GM12878 (cell line): Measurements from ENCODE around the gene SPATA46. TPM values are rescaled to one million over a fixed set of nuclear protein-coding genes. Genes with fewer than 3 reads are reported as not detected.

ENCODE experiments used
- ATAC-seq: fragments of 200-7000 bp; cut with Tn5 transposase; 3 replicates; pipeline ENCODE4 v1.9.1; 2020; ENCODE audit warnings: mild to moderate bottlenecking, moderate library complexity
- BruUV-seq: library from RNA; stranded (reverse); fragments of 400-500 nt; replicated peaks from 2 replicates; lab custom pipeline; 2021; lab: Mats Ljungman, UMichigan
- CTCF ChIA-PET: fragments of 300-600 bp; sonication (Branson Sonifier 250); formaldehyde crosslinking; extraction: SDS; loops from one replicate; lab custom pipeline; 2021; ENCODE audit warnings: inconsistent platforms; lab: Yijun Ruan, JAX
- POLR2A ChIA-PET: fragments of 350-600 bp; formaldehyde crosslinking; extraction: SDS; loops from one replicate; lab custom pipeline; 2021; ENCODE audit warnings: inconsistent platforms; lab: Charles Lee
- RAD21 ChIA-PET: fragments of 300-600 bp; sonication (Branson Sonifier 250); formaldehyde crosslinking; loops from one replicate; lab custom pipeline; 2023; ENCODE audit warnings: antibody characterized with exemption; ENCODE audit not compliant: unreplicated experiment; lab: Charles Lee
- SMC1A ChIA-PET: fragments of 300-600 bp; sonication (Branson Sonifier 250); formaldehyde crosslinking; loops from one replicate; lab custom pipeline; 2023; ENCODE audit not compliant: unreplicated experiment, uncharacterized antibody; lab: Charles Lee
- DNase-seq: peaks from one replicate; pipeline ENCODE4 v3.0.0-alpha.2; 2011; ENCODE audit warnings: low read depth, low spot score
- FAIRE-seq: peaks from 3 replicates; lab custom pipeline; 2011; peaks lifted over from hg19 to GRCh38; lab: Jason Lieb, UNC
- H2AFZ ChIP-seq: 2 replicates; pipeline ENCODE4 v1.6.0; 2011; ENCODE audit warnings: low read depth, low read length, control low read depth; ENCODE audit not compliant: control insufficient read depth
- H3K27ac ChIP-seq: 2 replicates; pipeline ENCODE4 v1.5.1; 2011; ENCODE audit warnings: control low read depth; ENCODE audit not compliant: control insufficient read depth, insufficient read depth
- H3K27me3 ChIP-seq, 2 experiments: replicated peaks in 1 of 2; 2 replicates each; pipeline versions ENCODE4 v1.6.0 to v1.6.1; 2011; ENCODE audit warnings: low read length in 1 of 2; ENCODE audit not compliant: control insufficient read depth in 2 of 2, insufficient read depth in 2 of 2
- H3K36me3 ChIP-seq, 2 experiments: 2 replicates each; pipeline ENCODE4 v1.5.1; 2011; ENCODE audit warnings: low read length in 1 of 2; ENCODE audit not compliant: control insufficient read depth in 2 of 2, insufficient read depth in 2 of 2
- H3K4me1 ChIP-seq: 2 replicates; pipeline ENCODE4 v1.6.1; 2011; ENCODE audit warnings: mild to moderate bottlenecking, low read length, moderate library complexity, mixed read lengths; ENCODE audit not compliant: control insufficient read depth, insufficient read depth
- H3K4me2 ChIP-seq: 2 replicates; pipeline ENCODE4 v1.6.0; 2011; ENCODE audit warnings: control low read depth; ENCODE audit not compliant: control insufficient read depth, insufficient read depth
- H3K4me3 ChIP-seq: fragments of 200-600 bp; sonication (generic); 2 replicates; pipeline ENCODE4 v1.5.1; 2016
- H3K79me2 ChIP-seq: 2 replicates; pipeline ENCODE4 v1.6.0; 2011; ENCODE audit warnings: low read length; ENCODE audit not compliant: control insufficient read depth, insufficient read depth
- H3K9ac ChIP-seq: 2 replicates; pipeline ENCODE4 v1.8.0; 2011; ENCODE audit warnings: low read length, control low read depth, mixed read lengths; ENCODE audit not compliant: control insufficient read depth, insufficient read depth
- H3K9me3 ChIP-seq: replicated peaks from 3 replicates; pipeline ENCODE4 v1.5.1; 2011; ENCODE audit warnings: mild to moderate bottlenecking, low read length; ENCODE audit not compliant: control insufficient read depth, insufficient read depth
- H4K20me1 ChIP-seq: 2 replicates; pipeline ENCODE4 v1.6.0; 2011; ENCODE audit not compliant: control insufficient read depth, insufficient read depth
- CEBPB ChIP-seq, 2 experiments: fragments of 150-350 bp in 1 of 2; IDR thresholded peaks; 2 replicates each; pipeline ENCODE4 v1.6.1; 2012 to 2014; ENCODE audit warnings: low read depth in 2 of 2, low read length in 2 of 2, borderline replicate concordance in 1 of 2, inconsistent platforms in 1 of 2
- CHD4 ChIP-seq: fragments of 200-600 bp; sonication (generic); IDR thresholded peaks from 2 replicates; pipeline ENCODE4 v1.6.1; 2016; ENCODE audit warnings: mild to moderate bottlenecking
- EED ChIP-seq: sonication (generic); IDR thresholded peaks from 2 replicates; pipeline ENCODE4 v1.6.1; 2016; ENCODE audit warnings: antibody characterized with exemption, low read depth
- HSF1 ChIP-seq: fragments of 150-350 bp; IDR thresholded peaks from 2 replicates; pipeline ENCODE4 v1.6.1; 2014; ENCODE audit warnings: mild to moderate bottlenecking, low read depth, low read length
- LARP7 ChIP-seq: fragments of 450-650 bp; IDR thresholded peaks from 2 replicates; pipeline ENCODE4 v1.6.1; 2017; ENCODE audit warnings: mild to moderate bottlenecking
- RBBP5 ChIP-seq: fragments of 200-600 bp; sonication (generic); conservative IDR thresholded peaks from 2 replicates; pipeline ENCODE4 v1.6.1; 2016
- ZBTB33 ChIP-seq: fragments of 450-650 bp; IDR thresholded peaks from 2 replicates; pipeline ENCODE4 v1.6.1; 2017; ENCODE audit warnings: mild to moderate bottlenecking
- WGBS: methylation state at CpG from one replicate; pipeline ENCODE4 v1.1.6; 2016; ENCODE audit warnings: low lambda C conversion rate; ENCODE audit not compliant: insufficient replicate concordance, insufficient coverage; ENCODE audit errors: missing lambda C conversion rate; 5-methylcytosine and 5-hydroxymethylcytosine counted together
- in situ Hi-C: fragments of 300-500 bp; cut with MboI; formaldehyde crosslinking; loops from 9 replicates; pipeline ENCODE4 v1.14.3; 2018; ENCODE audit warnings: mixed read lengths
- intact Hi-C: fragments of 100-400 bp; cut with micrococcal nuclease; formaldehyde crosslinking; loops from one replicate; pipeline ENCODE4 v1.14.2; 2022; ENCODE audit not compliant: unreplicated experiment
- polyA plus RNA-seq, 11 experiments: library from polyadenylated mRNA; depleted of rRNA in 4 of 11; unstranded in 6 of 11; stranded (reverse) in 5 of 11; fragments of >200 nt; fragmentation: Nextera tagmentation in 4 of 11; fragmentation: Illumina TruSeq in 1 of 11; extraction: Ambion mirVana in 4 of 11; extraction: Trizol in 1 of 11; gene quantifications; 1 replicate in 1 of 11; 2 replicates in 10 of 11; pipeline versions ENCODE4 v1.2.1 to v1.2.3, GENCODE V29; 2011 to 2016; ENCODE audit warnings: inconsistent platforms in 2 of 11, missing spikeins in 2 of 11, low read depth in 1 of 11
- total RNA-seq, 4 experiments: library from RNA; depleted of rRNA in 3 of 4; stranded (reverse); fragments of >200 nt in 3 of 4; fragmentation: Illumina TruSeq in 1 of 4; extraction: Trizol in 1 of 4; gene quantifications; 2 replicates each; pipeline versions ENCODE4 v1.2.1 to v1.2.3, GENCODE V29; 2013 to 2021

The SPATA46 gene
- total and polyA plus RNA-seq, 10 of the 15 experiments (the other 5 are each of a cell fraction or from before 2014, with no cell fraction given): not detected

GRCh38 chr1:162335126-162335525 is 41.5 kb downstream of the SPATA46 start:
- TF ChIP-seq ZBTB33: no peak
- TF ChIP-seq CEBPB (IDR thresholded peaks at IDR 0.05; ENCODE audit: borderline replicate concordance in 1 of 2, low read depth in 2 of 2, low read length in 2 of 2): no peak
- TF ChIP-seq CHD4: no peak
- no peak for TF ChIP-seq HSF1
- no peak for TF ChIP-seq EED
- TF ChIP-seq RBBP5: no peak
- no peak for TF ChIP-seq LARP7
- in situ Hi-C loops (no loop called here), intact Hi-C loops (no loop called here)
- H3K4me2 ChIP-seq: no peak overlapping the region
- H3K27me3 ChIP-seq: no peaks in the 10 kb centered on the region
- CTCF ChIA-PET: interaction anchor here (0.6 kb wide), 1 partner anchor 10 kb away, joined by 3 read pairs; no protein-coding TSS in a partner anchor
- DNase-seq (no peak), FAIRE-seq (no peak), ATAC-seq (no peak)
- H2AFZ ChIP-seq: no peak overlapping the region
- H3K9me3 ChIP-seq: no peaks in the 10 kb centered on the region
- SMC1A ChIA-PET: interaction anchor here (2.0 kb wide), 1 partner anchor 10 kb away, joined by 7 read pairs; no protein-coding TSS in a partner anchor
- no peaks in the 10 kb centered on the region for H3K36me3 ChIP-seq
- H3K27ac ChIP-seq: no peak overlapping the region
- H3K9ac ChIP-seq: no peak overlapping the region
- POLR2A ChIA-PET: no interaction called here
- no peaks in the 10 kb centered on the region for H3K79me2 ChIP-seq
- RAD21 ChIA-PET: no interaction called here
- H3K4me1 ChIP-seq: no peaks in the 10 kb centered on the region
- H3K4me3 ChIP-seq: no peak overlapping the region
- no peaks in the 10 kb centered on the region for H4K20me1 ChIP-seq
- BruUV-seq: no TSS peak
- WGBS: 54% methylated on average over 5 of the region's 5 CpGs
